ENCODE data around the gene BAHD1. TPM values are rescaled to one million over a fixed set of nuclear protein-coding genes. Genes with fewer than 3 reads are reported as not detected.
A peak's percentile ranks its signal among the peaks of the same experiment; 100 is the strongest.

BAHD1 gene
- polyA plus RNA-seq, 3 donors, result 0.67 to 8.9 (median 0.79) TPM

DNA sequence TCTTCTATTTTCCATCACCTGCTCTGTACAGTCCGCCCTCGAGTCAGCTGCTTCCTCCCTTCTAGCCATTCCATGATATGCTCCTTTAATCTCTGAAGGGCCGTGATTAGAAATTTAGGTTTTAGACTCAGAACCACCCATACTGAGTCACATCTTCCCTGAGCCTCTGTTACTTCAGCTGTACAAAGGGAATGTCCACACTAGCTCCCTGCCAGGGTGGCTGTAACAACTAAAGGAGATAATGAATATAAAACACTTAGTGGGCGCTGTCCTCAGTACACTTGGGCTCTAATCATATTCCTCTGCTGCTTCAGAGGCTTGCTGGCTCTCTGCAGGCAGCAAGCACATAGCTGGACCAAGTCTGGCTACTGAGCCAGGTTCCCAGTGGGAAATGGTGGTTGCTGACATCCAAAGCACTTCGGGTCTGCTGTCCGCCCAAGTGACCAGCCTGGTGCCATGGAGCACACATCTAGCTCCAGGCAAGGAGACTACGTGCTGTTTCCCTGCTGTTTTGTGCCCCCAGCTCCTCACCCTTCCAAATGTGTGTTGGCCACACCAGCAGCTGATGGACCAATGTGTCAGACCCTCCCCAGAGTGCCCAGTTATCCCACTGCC is 29.1 kb downstream of the BAHD1 start:
- no peaks in the 10 kb centered on the region for H4K20me1 ChIP-seq (ENCODE audit: insufficient read depth, low read length)
- peak overlapping the region; percentile 87 for H2AFZ ChIP-seq (ENCODE audit: insufficient read depth, low read depth, low read length, poor library complexity, severe bottlenecking)
- H3K36me3 ChIP-seq (replicated peaks in 1 of 2; ENCODE audit: control insufficient read depth in 1 of 2, insufficient read depth in 2 of 2, low read length in 2 of 2), result peaks cover 7 to 17% of the 10 kb centered on the region in 2 donors
- H3K27ac Mint-ChIP-seq, result peak overlapping the region; percentile 82 to 97 (median 94)
- H3K27ac ChIP-seq (ENCODE audit: low read depth in 1 of 2, low read length in 2 of 2), result peak overlapping the region; percentile 76 to 84
- intact Hi-C loops (cut with micrococcal nuclease), result no loop called here
- H3K4me1 Mint-ChIP-seq, result peaks cover 27% of the 10 kb centered on the region
- TF ChIP-seq, protein P1, sequence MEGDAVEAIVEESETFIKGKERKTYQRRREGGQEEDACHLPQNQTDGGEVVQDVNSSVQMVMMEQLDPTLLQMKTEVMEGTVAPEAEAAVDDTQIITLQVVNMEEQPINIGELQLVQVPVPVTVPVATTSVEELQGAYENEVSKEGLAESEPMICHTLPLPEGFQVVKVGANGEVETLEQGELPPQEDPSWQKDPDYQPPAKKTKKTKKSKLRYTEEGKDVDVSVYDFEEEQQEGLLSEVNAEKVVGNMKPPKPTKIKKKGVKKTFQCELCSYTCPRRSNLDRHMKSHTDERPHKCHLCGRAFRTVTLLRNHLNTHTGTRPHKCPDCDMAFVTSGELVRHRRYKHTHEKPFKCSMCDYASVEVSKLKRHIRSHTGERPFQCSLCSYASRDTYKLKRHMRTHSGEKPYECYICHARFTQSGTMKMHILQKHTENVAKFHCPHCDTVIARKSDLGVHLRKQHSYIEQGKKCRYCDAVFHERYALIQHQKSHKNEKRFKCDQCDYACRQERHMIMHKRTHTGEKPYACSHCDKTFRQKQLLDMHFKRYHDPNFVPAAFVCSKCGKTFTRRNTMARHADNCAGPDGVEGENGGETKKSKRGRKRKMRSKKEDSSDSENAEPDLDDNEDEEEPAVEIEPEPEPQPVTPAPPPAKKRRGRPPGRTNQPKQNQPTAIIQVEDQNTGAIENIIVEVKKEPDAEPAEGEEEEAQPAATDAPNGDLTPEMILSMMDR (IDR thresholded peaks at IDR 0.05), result no peak
- peaks cover 16 to 27% of the 10 kb centered on the region in 2 donors for H3K36me3 Mint-ChIP-seq
- H3K9ac ChIP-seq (ENCODE audit: insufficient read depth, low read length, poor library complexity, severe bottlenecking), result peak overlapping the region; percentile 77
- H3K4me1 ChIP-seq (ENCODE audit: control insufficient read depth in 1 of 2, insufficient read depth in 2 of 2, low read length in 2 of 2), result peaks cover 13 to 34% of the 10 kb centered on the region in 2 donors
- WGBS (ENCODE audit: insufficient coverage), result 91% methylated on average over 6 of the region's 7 CpGs
- H3K4me2 ChIP-seq (replicated peaks; ENCODE audit: extremely low read depth, low read length, poor library complexity, severe bottlenecking), result peak overlapping the region; percentile 97
- peak overlapping the region; percentile 46 to 91 (median 72) for H3K4me3 ChIP-seq (replicated peaks in 1 of 3; ENCODE audit: low read depth in 2 of 3, low read length in 3 of 3)
- no peak for DNase-seq
- H3K27me3 Mint-ChIP-seq (ENCODE audit: low read depth in 3 of 3), result peaks cover 2 to 5% (median 2%) of the 10 kb centered on the region in 3 donors
- H3K4me3 Mint-ChIP-seq, result peak overlapping the region; percentile 89 to 91
- no peaks in the 10 kb centered on the region for H3K9me3 ChIP-seq (replicated peaks in 1 of 2; ENCODE audit: control insufficient read depth in 1 of 2, insufficient read depth in 1 of 2, low read length in 2 of 2)
- H3K79me2 ChIP-seq (ENCODE audit: insufficient read depth, low read length), result peaks cover 10% of the 10 kb centered on the region
- H3K9me3 Mint-ChIP-seq, result peaks cover 0 to 2% (median 0%) of the 10 kb centered on the region in 7 donors
- no peaks in the 10 kb centered on the region for H3K27me3 ChIP-seq (ENCODE audit: control insufficient read depth in 2 of 2, insufficient read depth in 2 of 2, low read length in 2 of 2)

- Mint-ChIP-seq H3K27ac (peak within 1 kb of the TSS; percentile 82 to 97 (median 94)), H3K27me3 (ENCODE audit: low read depth in 3 of 3) (peaks cover 2 to 5% (median 2%) of the 10 kb centered on the region in 3 donors), H3K9me3 (peaks cover 0 to 2% (median 0%) of the 10 kb centered on the region in 7 donors), H3K36me3 (peaks cover 9 to 20% of the 10 kb centered on the region in 2 donors), H3K4me1 (peaks cover 27% of the 10 kb centered on the region), H3K4me3 (peak within 1 kb of the TSS; percentile 89 to 93)
- H3K9ac ChIP-seq (ENCODE audit: insufficient read depth, low read length, poor library complexity, severe bottlenecking), result peak within 1 kb of the TSS; percentile 77
- H2AFZ ChIP-seq (ENCODE audit: insufficient read depth, low read depth, low read length, poor library complexity, severe bottlenecking), result peak within 1 kb of the TSS; percentile 94
- peak within 1 kb of the TSS; percentile 52 to 91 (median 72) for H3K4me3 ChIP-seq (replicated peaks in 1 of 3; ENCODE audit: low read depth in 2 of 3, low read length in 3 of 3)
- TF ChIP-seq, protein P1 (IDR thresholded peaks at IDR 0.05), result no peak
- H3K9me3 ChIP-seq (replicated peaks in 1 of 2; ENCODE audit: control insufficient read depth in 1 of 2, insufficient read depth in 1 of 2, low read length in 2 of 2), result no peaks in the 10 kb centered on the region
- peaks cover 10% of the 10 kb centered on the region for H3K79me2 ChIP-seq (ENCODE audit: insufficient read depth, low read length)
- peaks cover 13 to 34% of the 10 kb centered on the region in 2 donors for H3K4me1 ChIP-seq (ENCODE audit: control insufficient read depth in 1 of 2, insufficient read depth in 2 of 2, low read length in 2 of 2)
- WGBS (ENCODE audit: insufficient coverage), result 1% methylated on average over 24 of the region's 52 CpGs
- H3K27ac ChIP-seq (ENCODE audit: low read depth in 1 of 2, low read length in 2 of 2), result peak within 1 kb of the TSS; percentile 76 to 84
- intact Hi-C loops (cut with micrococcal nuclease), result no loop called here
- peaks cover under 1 to 11% of the 10 kb centered on the region in 2 donors for H3K36me3 ChIP-seq (replicated peaks in 1 of 2; ENCODE audit: control insufficient read depth in 1 of 2, insufficient read depth in 2 of 2, low read length in 2 of 2)
- H3K27me3 ChIP-seq (ENCODE audit: control insufficient read depth in 2 of 2, insufficient read depth in 2 of 2, low read length in 2 of 2), result no peaks in the 10 kb centered on the region
- H3K4me2 ChIP-seq (replicated peaks; ENCODE audit: extremely low read depth, low read length, poor library complexity, severe bottlenecking), result peak within 1 kb of the TSS; percentile 97
- H4K20me1 ChIP-seq (ENCODE audit: insufficient read depth, low read length), result no peaks in the 10 kb centered on the region
- DNase-seq, result peak; percentile 69 to 83 (median 71)
These were observed 29.8 kb downstream of the BAHD1 start, which contains the start of gene CHST14 for GRCh38 chr15:40470423-40471104. CHST14 (plus strand) TSS chr15:40470984; CDS start chr15:40471214, 230 bp downstream.

Measured in CD14-positive monocyte (primary cell).